ENCODE results near the gene COX10. TPM values are rescaled to one million over a fixed set of nuclear protein-coding genes. Genes with fewer than 3 reads are reported as not detected.

The COX10 gene
- total RNA-seq, 4 donors from 2014 or later = 12.5 to 36.0 (median 24.3) TPM

GRCh38 chr17:14152721-14153120 lies 83.4 kb downstream of the COX10 start:
- TF ChIP-seq, protein P1, sequence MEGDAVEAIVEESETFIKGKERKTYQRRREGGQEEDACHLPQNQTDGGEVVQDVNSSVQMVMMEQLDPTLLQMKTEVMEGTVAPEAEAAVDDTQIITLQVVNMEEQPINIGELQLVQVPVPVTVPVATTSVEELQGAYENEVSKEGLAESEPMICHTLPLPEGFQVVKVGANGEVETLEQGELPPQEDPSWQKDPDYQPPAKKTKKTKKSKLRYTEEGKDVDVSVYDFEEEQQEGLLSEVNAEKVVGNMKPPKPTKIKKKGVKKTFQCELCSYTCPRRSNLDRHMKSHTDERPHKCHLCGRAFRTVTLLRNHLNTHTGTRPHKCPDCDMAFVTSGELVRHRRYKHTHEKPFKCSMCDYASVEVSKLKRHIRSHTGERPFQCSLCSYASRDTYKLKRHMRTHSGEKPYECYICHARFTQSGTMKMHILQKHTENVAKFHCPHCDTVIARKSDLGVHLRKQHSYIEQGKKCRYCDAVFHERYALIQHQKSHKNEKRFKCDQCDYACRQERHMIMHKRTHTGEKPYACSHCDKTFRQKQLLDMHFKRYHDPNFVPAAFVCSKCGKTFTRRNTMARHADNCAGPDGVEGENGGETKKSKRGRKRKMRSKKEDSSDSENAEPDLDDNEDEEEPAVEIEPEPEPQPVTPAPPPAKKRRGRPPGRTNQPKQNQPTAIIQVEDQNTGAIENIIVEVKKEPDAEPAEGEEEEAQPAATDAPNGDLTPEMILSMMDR (IDR thresholded peaks at IDR 0.05) = no peak
- TF ChIP-seq POLR2A (IDR thresholded peaks at IDR 0.05) = no peak
- DNase-seq = no peak
- Histone ChIP-seq H3K27ac (no peak overlapping the region), H3K4me1 (no peaks in the 10 kb centered on the region), H3K4me3 (no peak overlapping the region), H3K27me3 (no peaks in the 10 kb centered on the region), H3K36me3 (no peaks in the 10 kb centered on the region), H3K9me3 (no peaks in the 10 kb centered on the region)
- 54 to 64% methylated on average over 3 to 4 of the region's 4 CpGs for WGBS, 2 donors
- intact Hi-C loops (cut with DNase I) = no loop called here

- intact Hi-C loops (cut with DNase I) = no loop called here
- Histone ChIP-seq H3K4me3 (no peak overlapping the region), H3K27me3 (no peaks in the 10 kb centered on the region), H3K36me3 (no peaks in the 10 kb centered on the region), H3K9me3 (no peaks in the 10 kb centered on the region), H3K27ac (no peak overlapping the region), H3K4me1 (no peaks in the 10 kb centered on the region)
- no peak for TF ChIP-seq POLR2A (IDR thresholded peaks at IDR 0.05)
- TF ChIP-seq, protein P1 (IDR thresholded peaks at IDR 0.05) = no peak
- WGBS, 2 donors = 61 to 78% methylated on average over 1 of the region's 1 CpG
- DNase-seq = no peak
These were observed 84.1 kb downstream of the COX10 start for GRCh38 chr17:14153374-14153773.

DNA sequence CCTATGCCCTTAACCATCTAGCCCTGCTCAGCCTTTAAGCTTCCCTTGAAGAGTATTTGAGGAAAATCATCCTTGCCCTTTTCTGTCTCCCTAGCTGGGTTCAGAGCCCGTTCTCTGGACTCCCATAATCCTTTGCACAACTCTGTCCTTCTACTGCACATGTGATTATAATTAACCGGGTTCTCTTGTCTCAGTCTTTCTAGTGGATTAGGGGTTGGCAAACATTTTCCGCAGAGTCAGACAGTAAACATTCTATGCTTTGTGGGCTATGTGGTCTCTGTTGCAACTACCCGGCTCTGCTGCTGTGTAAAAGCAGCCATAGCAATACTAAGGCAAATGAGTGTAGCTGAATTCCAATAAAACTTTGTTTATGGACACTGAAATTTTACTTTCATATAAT lies 87.4 kb downstream of the COX10 start:
- TF ChIP-seq, protein P1 (IDR thresholded peaks at IDR 0.05) = no peak
- TF ChIP-seq POLR2A (IDR thresholded peaks at IDR 0.05) = no peak
- Histone ChIP-seq H3K9me3 (no peaks in the 10 kb centered on the region), H3K4me1 (no peaks in the 10 kb centered on the region), H3K36me3 (peaks cover 0 to 21% (median 0%) of the 10 kb centered on the region in 3 donors), H3K27me3 (no peaks in the 10 kb centered on the region), H3K27ac (no peak overlapping the region), H3K4me3 (no peak overlapping the region)
- no peak for DNase-seq
- intact Hi-C loops (cut with DNase I) = no loop called here
- WGBS, 2 donors = 38 to 46% methylated on average over 4 of the region's 4 CpGs

DNA sequence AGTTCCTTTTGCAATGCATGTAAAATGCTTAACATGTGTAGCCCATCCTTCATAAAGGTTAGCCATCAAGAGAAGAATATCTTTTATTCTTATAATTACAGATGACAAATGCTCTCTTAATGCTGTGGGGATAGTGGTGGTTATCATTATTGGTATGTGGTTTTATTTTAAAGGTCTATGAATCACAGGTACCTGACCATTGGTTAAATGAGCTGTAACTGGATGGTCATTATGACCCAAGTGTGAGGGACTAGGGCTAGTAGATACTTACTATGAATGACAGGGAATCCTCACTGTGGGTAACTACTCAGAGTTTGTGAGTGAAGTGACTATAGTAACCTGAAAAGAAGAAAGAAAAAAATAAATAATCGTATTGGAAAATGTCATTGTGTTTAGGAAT lies 88.5 kb downstream of the COX10 start:
- no peak overlapping the region for H3K4me3 ChIP-seq
- DNase-seq = no peak
- no peaks in the 10 kb centered on the region for H3K4me1 ChIP-seq
- H3K27ac ChIP-seq = no peak overlapping the region
- peaks cover 0 to 22% (median 0%) of the 10 kb centered on the region in 3 donors for H3K36me3 ChIP-seq
- H3K27me3 ChIP-seq = no peaks in the 10 kb centered on the region
- H3K9me3 ChIP-seq = no peaks in the 10 kb centered on the region
- 86 to 94% methylated on average over 1 of the region's 1 CpG for WGBS, 2 donors
- intact Hi-C loops (cut with DNase I) = no loop called here
- TF ChIP-seq, protein P1 (IDR thresholded peaks at IDR 0.05) = no peak
- no peak for TF ChIP-seq POLR2A (IDR thresholded peaks at IDR 0.05)

- 78 to 100% methylated on average over 3 of the region's 3 CpGs for whole genome bisulfite sequencing, 2 donors
- TF ChIP-seq, protein P1 (IDR thresholded peaks at IDR 0.05) = no peak
- TF ChIP-seq POLR2A (IDR thresholded peaks at IDR 0.05) = no peak
- Histone ChIP-seq H3K27me3 (no peaks in the 10 kb centered on the region), H3K27ac (no peak overlapping the region), H3K4me3 (no peak overlapping the region), H3K9me3 (no peaks in the 10 kb centered on the region), H3K36me3 (peaks cover 0 to 22% (median 0%) of the 10 kb centered on the region in 3 donors), H3K4me1 (no peaks in the 10 kb centered on the region)
- no peak for DNase-seq
- intact Hi-C loops (cut with DNase I) = no loop called here
These were observed 89.4 kb downstream of the COX10 start for GRCh38 chr17:14158707-14159106.

Measured in esophagus squamous epithelium (tissue), 5 donors.